ENCODE measurements around the gene ATP2B1. TPM values are rescaled to one million over a fixed set of nuclear protein-coding genes. Genes with fewer than 3 reads are reported as not detected.
A peak's percentile ranks its signal among the peaks of the same experiment; 100 is the strongest.

ATP2B1 gene
- total and polyA plus RNA-seq, 4 donors: 8.5 to 120 (median 24.5) TPM

- 23 to 24% methylated on average over 17 of the region's 17 CpGs for WGBS, 2 donors
Measured at GRCh38 chr12:89706986-89707702, 1.5 kb downstream of the ATP2B1 start.

DNA sequence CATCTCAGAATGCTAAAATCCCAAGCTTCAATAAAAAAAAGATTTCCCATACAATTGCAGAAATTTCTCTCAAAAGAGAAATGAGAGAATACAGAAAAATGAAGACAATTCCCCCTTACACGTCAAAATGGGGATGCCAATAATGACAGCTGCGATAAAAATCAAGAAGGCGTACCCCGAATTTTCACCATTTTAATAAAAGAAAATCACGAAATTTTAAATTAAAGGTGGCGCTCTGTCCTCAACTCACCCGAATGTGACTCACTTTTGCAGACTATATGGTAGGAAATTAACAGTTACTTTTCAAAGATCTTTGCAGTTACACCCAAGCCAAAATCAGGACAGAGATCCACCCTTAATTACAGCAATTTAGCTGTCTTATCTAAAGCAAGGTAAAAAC lies 2.1 kb downstream of the ATP2B1 start:
- Histone ChIP-seq H3K36me3 (ENCODE audit: control insufficient read depth in 4 of 4, insufficient read depth in 4 of 4, low read length in 4 of 4) (peaks cover 0 to 5% (median 0%) of the 10 kb centered on the region in 4 donors), H3K4me3 (no peak overlapping the region), H3K27ac (ENCODE audit: low read depth in 1 of 2, low read length in 1 of 2) (no peak overlapping the region), H3K27me3 (ENCODE audit: control insufficient read depth in 3 of 3, insufficient read depth in 3 of 3, low read length in 2 of 3) (no peaks in the 10 kb centered on the region), H3K4me1 (ENCODE audit: control insufficient read depth in 5 of 5, insufficient read depth in 5 of 5, low read length in 5 of 5) (peaks cover 0 to 28% (median 2%) of the 10 kb centered on the region in 5 donors), H3K9ac (ENCODE audit: insufficient read depth in 1 of 2, low read length in 2 of 2) (no peak overlapping the region), H3K9me3 (ENCODE audit: control insufficient read depth in 4 of 4, insufficient read depth in 3 of 4, low read length in 3 of 4) (no peaks in the 10 kb centered on the region)
- TF ChIP-seq CTCF (IDR thresholded peaks at IDR 0.05; ENCODE audit: control extremely low read depth, extremely low read depth): no peak
- WGBS, 2 donors: 90 to 96% methylated on average over 7 of the region's 7 CpGs
- ATAC-seq (ENCODE audit: insufficient read depth, low FRiP score) (no peak), DNase-seq (no peak)

More at GRCh38 chr12:89706986-89707702, 1.5 kb downstream of the ATP2B1 start:
- Histone ChIP-seq H3K27ac (ENCODE audit: low read depth in 1 of 2, low read length in 1 of 2) (peak overlapping the region in 1 of 2 donors; percentile 15), H3K9ac (ENCODE audit: insufficient read depth in 1 of 2, low read length in 2 of 2) (peak overlapping the region; percentile 34 to 89), H3K27me3 (ENCODE audit: control insufficient read depth in 3 of 3, insufficient read depth in 3 of 3, low read length in 2 of 3) (no peaks in the 10 kb centered on the region), H3K36me3 (ENCODE audit: control insufficient read depth in 4 of 4, insufficient read depth in 4 of 4, low read length in 4 of 4) (peaks cover 0 to 5% (median 0%) of the 10 kb centered on the region in 4 donors), H3K9me3 (ENCODE audit: control insufficient read depth in 4 of 4, insufficient read depth in 3 of 4, low read length in 3 of 4) (no peaks in the 10 kb centered on the region), H3K4me1 (ENCODE audit: control insufficient read depth in 5 of 5, insufficient read depth in 5 of 5, low read length in 5 of 5) (peaks cover 0 to 28% (median 2%) of the 10 kb centered on the region in 5 donors), H3K4me3 (peak overlapping the region; percentile 90)
- peak; percentile 21 to 56 (median 51) for DNase-seq
- no peak for ATAC-seq (ENCODE audit: insufficient read depth, low FRiP score)
- TF ChIP-seq CTCF (IDR thresholded peaks at IDR 0.05; ENCODE audit: control extremely low read depth, extremely low read depth): no peak

- Histone ChIP-seq H3K4me3 (no peak overlapping the region), H3K4me1 (ENCODE audit: control insufficient read depth in 5 of 5, insufficient read depth in 5 of 5, low read length in 5 of 5) (peaks cover 0 to 22% (median 2%) of the 10 kb centered on the region in 5 donors), H3K36me3 (ENCODE audit: control insufficient read depth in 4 of 4, insufficient read depth in 4 of 4, low read length in 4 of 4) (no peaks in the 10 kb centered on the region), H3K27me3 (ENCODE audit: control insufficient read depth in 3 of 3, insufficient read depth in 3 of 3, low read length in 2 of 3) (no peaks in the 10 kb centered on the region), H3K27ac (ENCODE audit: low read depth in 1 of 2, low read length in 1 of 2) (no peak overlapping the region), H3K9ac (ENCODE audit: insufficient read depth in 1 of 2, low read length in 2 of 2) (no peak overlapping the region), H3K9me3 (ENCODE audit: control insufficient read depth in 4 of 4, insufficient read depth in 3 of 4, low read length in 3 of 4) (no peaks in the 10 kb centered on the region)
- no peak for TF ChIP-seq CTCF (IDR thresholded peaks at IDR 0.05; ENCODE audit: control extremely low read depth, extremely low read depth)
- no peak for DNase-seq
- WGBS, 2 donors: 81 to 95% methylated on average over 1 of the region's 1 CpG
- no peak for ATAC-seq (ENCODE audit: insufficient read depth, low FRiP score)
Measured at GRCh38 chr12:89704457-89704856, 4.2 kb downstream of the ATP2B1 start.

All from lung (tissue), 12 donors.